Mesenchymal stem cell (in vitro differentiated cells and primary cell): ENCODE results near the gene CLDN22.

Source experiments
- DNase-seq: peaks from one replicate; pipeline ENCODE4 v3.0.0-alpha.2; 2013
- H2AFZ ChIP-seq: one replicate; pipeline ENCODE4 v1.6.1; 2013; ENCODE audit warnings: low read depth, mild to moderate bottlenecking, control low read depth, inconsistent platforms, low read length, moderate library complexity
- H2AK5ac ChIP-seq: 2 replicates; pipeline ENCODE4 v1.6.1; 2013; ENCODE audit warnings: low read length, moderate library complexity, mild to moderate bottlenecking, inconsistent platforms; ENCODE audit not compliant: severe bottlenecking
- H2BK120ac ChIP-seq: one replicate; pipeline ENCODE4 v1.6.1; 2013; ENCODE audit warnings: low read depth, mild to moderate bottlenecking, inconsistent platforms, low read length, moderate library complexity
- H2BK12ac ChIP-seq, 2 experiments: one replicate each; pipeline ENCODE4 v1.6.1; 2013; ENCODE audit warnings: inconsistent platforms in 2 of 2, low read length in 2 of 2, mild to moderate bottlenecking in 2 of 2, moderate library complexity in 2 of 2, control low read depth in 1 of 2
- H2BK15ac ChIP-seq: one replicate; pipeline ENCODE4 v1.6.1; 2013; ENCODE audit warnings: mild to moderate bottlenecking, low read depth, inconsistent platforms; ENCODE audit not compliant: poor library complexity, severe bottlenecking
- H2BK5ac ChIP-seq: 2 replicates; pipeline ENCODE4 v1.6.1; 2013; ENCODE audit warnings: low read depth, mild to moderate bottlenecking, low read length, control low read depth, inconsistent platforms; ENCODE audit not compliant: poor library complexity, severe bottlenecking
- H3K14ac ChIP-seq, 2 experiments: one replicate each; pipeline ENCODE4 v1.6.1; 2013; ENCODE audit warnings: inconsistent platforms in 2 of 2, low read length in 2 of 2, control low read depth in 1 of 2, mild to moderate bottlenecking in 1 of 2, moderate library complexity in 1 of 2
- H3K18ac ChIP-seq, 2 experiments: one replicate each; pipeline ENCODE4 v1.6.1; 2013; ENCODE audit warnings: inconsistent platforms in 2 of 2, low read length in 2 of 2, control low read depth in 1 of 2, low read depth in 1 of 2, mild to moderate bottlenecking in 1 of 2
- H3K23ac ChIP-seq, 2 experiments: one replicate each; pipeline ENCODE4 v1.6.1; 2013; ENCODE audit warnings: inconsistent platforms in 2 of 2, low read length in 2 of 2, mild to moderate bottlenecking in 2 of 2, moderate library complexity in 2 of 2, control low read depth in 1 of 2
- H3K27ac ChIP-seq: 2 replicates; pipeline ENCODE4 v1.5.1; 2013; ENCODE audit warnings: mild to moderate bottlenecking, moderate library complexity, low read length, control low read depth, inconsistent platforms; ENCODE audit not compliant: poor library complexity, severe bottlenecking
- H3K27me3 ChIP-seq, 2 experiments: 2 replicates each; pipeline versions ENCODE4 v1.6.1 to v1.7.0; 2013; ENCODE audit warnings: low read length in 2 of 2, mild to moderate bottlenecking in 2 of 2, moderate library complexity in 2 of 2, control low read depth in 1 of 2, inconsistent platforms in 1 of 2; ENCODE audit not compliant: control insufficient read depth in 1 of 2, insufficient read depth in 1 of 2
- H3K36me3 ChIP-seq, 2 experiments: 2 replicates each; pipeline versions ENCODE4 v1.6.1 to v1.7.0; 2013; ENCODE audit warnings: low read length in 2 of 2, control low read depth in 1 of 2, inconsistent platforms in 1 of 2, low read depth in 1 of 2, mild to moderate bottlenecking in 1 of 2; ENCODE audit not compliant: insufficient read depth in 2 of 2, control insufficient read depth in 1 of 2
- H3K4ac ChIP-seq, 2 experiments: one replicate each; pipeline ENCODE4 v1.6.1; 2013; ENCODE audit warnings: inconsistent platforms in 2 of 2, low read length in 2 of 2, mild to moderate bottlenecking in 2 of 2, moderate library complexity in 2 of 2, control low read depth in 1 of 2, low read depth in 1 of 2
- H3K4me1 ChIP-seq: 2 replicates; pipeline ENCODE4 v1.6.1; 2013; ENCODE audit warnings: low read depth, low read length, control low read depth; ENCODE audit not compliant: control insufficient read depth, insufficient read depth
- H3K4me2 ChIP-seq: 2 replicates; pipeline ENCODE4 v1.6.1; 2013; ENCODE audit warnings: low read length, mild to moderate bottlenecking, inconsistent platforms; ENCODE audit not compliant: poor library complexity, severe bottlenecking
- H3K4me3 ChIP-seq, 2 experiments: 2 replicates each; pipeline versions ENCODE4 v1.5.1 to v1.7.0; 2013; ENCODE audit warnings: low read length in 2 of 2, mild to moderate bottlenecking in 2 of 2, control low read depth in 1 of 2, low read depth in 1 of 2; ENCODE audit not compliant: insufficient read depth in 1 of 2
- H3K79me1 ChIP-seq: replicated peaks from 2 replicates; pipeline ENCODE4 v1.6.1; 2013; ENCODE audit warnings: mild to moderate bottlenecking, control low read depth, low read length, inconsistent platforms; ENCODE audit not compliant: poor library complexity, severe bottlenecking
- H3K9ac ChIP-seq: 2 replicates; pipeline ENCODE4 v1.7.0; 2013; ENCODE audit warnings: mild to moderate bottlenecking, low read length, moderate library complexity
- H3K9me3 ChIP-seq: 2 replicates; pipeline ENCODE4 v1.7.0; 2013; ENCODE audit warnings: mild to moderate bottlenecking, low read length; ENCODE audit not compliant: control insufficient read depth
- H4K8ac ChIP-seq: one replicate; pipeline ENCODE4 v1.6.1; 2013; ENCODE audit warnings: inconsistent platforms, mild to moderate bottlenecking, low read length, moderate library complexity
- H4K91ac ChIP-seq: one replicate; pipeline ENCODE4 v1.6.1; 2013; ENCODE audit warnings: mild to moderate bottlenecking, low read length, inconsistent platforms
- WGBS: methylation state at CpG from one replicate; pipeline ENCODE4 v1.1.7; 2013; ENCODE audit warnings: mixed read lengths; 5-methylcytosine and 5-hydroxymethylcytosine counted together

Gene CLDN22

GRCh38 chr4:183348706-183349659 lies 28.9 kb upstream of the CLDN22 start:
- Histone ChIP-seq H2BK12ac (peak overlapping the region; percentile 16 to 90), H3K4ac (peak overlapping the region in 1 of 2 experiments; percentile 76), H3K36me3 (no peaks in the 10 kb centered on the region), H3K79me1 (no peaks in the 10 kb centered on the region), H3K4me2 (no peak overlapping the region), H2BK5ac (no peak overlapping the region), H2AFZ (peak overlapping the region; percentile 34), H4K91ac (peak overlapping the region; percentile 93), H3K23ac (no peak overlapping the region), H4K8ac (peak overlapping the region; percentile 85), H3K4me1 (peaks cover 5% of the 10 kb centered on the region), H3K27me3 (peaks cover 0 to 15% of the 10 kb centered on the region in 2 experiments), H3K14ac (no peak overlapping the region), H3K18ac (peak overlapping the region; percentile 86 to 89), H2BK120ac (peak overlapping the region; percentile 74), H3K27ac (no peak overlapping the region), H3K9ac (peak overlapping the region; percentile 29), H2BK15ac (peak overlapping the region; percentile 49), H3K9me3 (no peaks in the 10 kb centered on the region), H2AK5ac (no peak overlapping the region), H3K4me3 (no peak overlapping the region)
- 61% methylated on average over 13 of the region's 17 CpGs for WGBS
- DNase-seq: peak; percentile 92

GRCh38 chr4:183348136-183348535 lies 28.1 kb upstream of the CLDN22 start:
- Histone ChIP-seq H3K9ac (no peak overlapping the region), H2BK5ac (no peak overlapping the region), H3K4me2 (no peak overlapping the region), H3K4ac (peak overlapping the region in 1 of 2 experiments; percentile 61), H3K4me3 (no peak overlapping the region), H2AK5ac (no peak overlapping the region), H3K9me3 (no peaks in the 10 kb centered on the region), H2BK12ac (peak overlapping the region in 1 of 2 experiments; percentile 72), H2BK15ac (peak overlapping the region; percentile 37), H3K36me3 (no peaks in the 10 kb centered on the region), H4K91ac (peak overlapping the region; percentile 34), H3K27ac (no peak overlapping the region), H2BK120ac (peak overlapping the region; percentile 74), H3K23ac (no peak overlapping the region), H3K27me3 (peaks cover 0 to 17% of the 10 kb centered on the region in 2 experiments), H3K18ac (peak overlapping the region; percentile 69 to 89), H4K8ac (peak overlapping the region; percentile 85), H3K79me1 (no peaks in the 10 kb centered on the region), H3K14ac (no peak overlapping the region), H2AFZ (no peak overlapping the region), H3K4me1 (peaks cover 5% of the 10 kb centered on the region)
- no peak for DNase-seq
- WGBS: 98% methylated on average over 12 of the region's 12 CpGs

GRCh38 chr4:183347566-183347965 lies 27.5 kb upstream of the CLDN22 start:
- DNase-seq: peak; percentile 49
- Histone ChIP-seq H4K91ac (peak overlapping the region; percentile 34), H3K4me2 (no peak overlapping the region), H2AK5ac (no peak overlapping the region), H3K79me1 (no peaks in the 10 kb centered on the region), H2AFZ (peak overlapping the region; percentile 29), H3K14ac (no peak overlapping the region), H3K18ac (peak overlapping the region; percentile 60 to 69), H2BK15ac (peak overlapping the region; percentile 60), H3K4me3 (no peak overlapping the region), H3K9me3 (no peaks in the 10 kb centered on the region), H2BK120ac (no peak overlapping the region), H3K4ac (no peak overlapping the region), H3K23ac (no peak overlapping the region), H4K8ac (no peak overlapping the region), H3K36me3 (no peaks in the 10 kb centered on the region), H3K27me3 (peaks cover 0 to 14% of the 10 kb centered on the region in 2 experiments), H2BK12ac (peak overlapping the region in 1 of 2 experiments; percentile 72), H3K4me1 (peaks cover 7% of the 10 kb centered on the region), H3K27ac (no peak overlapping the region), H2BK5ac (no peak overlapping the region), H3K9ac (no peak overlapping the region)
- WGBS: 71% methylated on average over 3 of the region's 4 CpGs

DNA sequence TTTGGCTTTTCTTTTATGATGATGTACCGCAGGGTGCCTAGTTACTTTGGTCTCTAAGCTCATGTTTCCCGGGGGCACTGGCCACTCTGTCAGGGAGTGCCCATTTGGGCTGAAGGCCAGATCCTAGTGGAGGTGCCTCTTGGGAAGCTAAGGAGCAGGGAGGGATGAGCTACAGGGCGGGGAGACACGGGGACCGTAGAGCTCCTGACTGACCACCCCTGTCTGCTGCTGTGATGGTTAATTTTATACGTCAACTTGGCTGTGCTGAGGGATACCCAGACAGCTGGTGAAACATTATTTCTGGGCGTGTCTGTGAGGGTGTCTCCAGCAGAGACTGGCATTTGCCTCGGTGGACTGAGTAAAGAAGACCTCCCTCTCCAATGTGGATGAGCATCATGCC lies 27.1 kb upstream of the CLDN22 start:
- Histone ChIP-seq H3K14ac (no peak overlapping the region), H2BK5ac (no peak overlapping the region), H2AFZ (no peak overlapping the region), H3K4me2 (no peak overlapping the region), H2BK15ac (no peak overlapping the region), H2BK12ac (no peak overlapping the region), H3K36me3 (no peaks in the 10 kb centered on the region), H3K4me3 (no peak overlapping the region), H3K27ac (no peak overlapping the region), H2BK120ac (no peak overlapping the region), H4K8ac (no peak overlapping the region), H4K91ac (no peak overlapping the region), H3K18ac (no peak overlapping the region), H2AK5ac (no peak overlapping the region), H3K79me1 (no peaks in the 10 kb centered on the region), H3K9ac (no peak overlapping the region), H3K4me1 (peaks cover 7% of the 10 kb centered on the region), H3K9me3 (no peaks in the 10 kb centered on the region), H3K23ac (no peak overlapping the region), H3K4ac (no peak overlapping the region), H3K27me3 (peaks cover 0 to 11% of the 10 kb centered on the region in 2 experiments)
- no peak for DNase-seq
- 98% methylated on average over 8 of the region's 8 CpGs for WGBS
